HG03039 (cell line): ENCODE data around the gene CEP55.
A peak's percentile ranks its signal among the peaks of the same experiment; 100 is the strongest.

Experiments used
- ATAC-seq: cut with Tn5 transposase; IDR thresholded peaks from one replicate; pipeline ENCODE4 v1.9.1; 2021; ENCODE audit warnings: mild to moderate bottlenecking, moderate library complexity; ENCODE audit not compliant: unreplicated experiment

The CEP55 gene

DNA sequence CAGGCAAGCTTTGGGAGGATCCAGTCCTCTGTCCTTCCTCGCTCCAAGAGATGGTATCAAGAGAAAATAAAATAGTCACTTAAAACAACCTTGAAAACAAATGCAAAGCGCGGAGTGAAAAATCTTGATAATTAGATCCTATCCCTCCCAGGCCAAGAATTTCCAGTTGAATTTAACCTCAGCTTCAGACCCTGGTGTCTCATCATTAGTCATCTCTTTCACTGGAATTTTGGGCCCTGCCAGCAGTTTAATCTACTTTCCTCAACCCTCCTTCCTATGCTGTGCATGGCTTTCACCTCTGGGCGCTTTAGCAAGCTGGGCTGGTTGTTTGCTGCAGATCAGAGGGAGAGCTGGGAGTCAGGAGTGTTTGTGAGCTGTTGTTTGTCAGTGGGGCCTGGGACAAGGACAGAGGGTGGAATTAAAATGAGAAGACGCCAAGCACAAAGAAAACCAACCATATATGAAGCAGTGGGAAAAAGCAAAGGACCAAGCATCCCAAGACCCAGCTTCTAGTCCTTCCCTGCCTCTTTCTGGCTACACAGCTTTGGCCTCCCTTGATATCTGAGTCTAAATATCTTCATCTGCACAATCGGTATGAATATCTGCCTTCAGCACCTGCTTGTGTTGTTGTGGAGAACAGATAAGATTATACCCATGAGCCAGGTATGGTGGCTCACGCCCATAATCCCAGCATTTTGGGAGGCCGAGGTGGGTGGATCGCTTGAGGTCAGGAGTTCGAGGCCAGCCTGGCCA, 27.8 kb upstream of the CEP55 start:
- ATAC-seq = no peak

DNA sequence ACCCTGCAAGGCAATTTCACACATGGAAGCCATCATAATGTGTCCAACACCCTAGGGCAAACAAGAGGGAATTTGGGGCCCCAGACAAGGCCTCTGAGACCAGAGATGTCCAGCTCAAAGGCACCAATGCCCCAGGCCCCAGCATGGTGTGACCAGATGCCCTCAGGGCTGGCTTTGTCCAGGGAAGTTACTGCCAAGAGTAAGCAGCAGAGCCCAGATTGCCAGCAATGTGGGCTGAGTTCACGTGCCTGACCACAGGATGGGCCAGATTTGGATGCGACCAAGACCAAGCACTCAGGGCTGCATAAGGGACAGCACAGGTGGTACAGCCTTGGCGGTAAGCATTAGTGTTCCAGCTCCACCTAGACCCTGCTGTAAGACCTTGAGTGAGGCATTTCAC, 27.0 kb upstream of the CEP55 start:
- no peak for ATAC-seq

DNA sequence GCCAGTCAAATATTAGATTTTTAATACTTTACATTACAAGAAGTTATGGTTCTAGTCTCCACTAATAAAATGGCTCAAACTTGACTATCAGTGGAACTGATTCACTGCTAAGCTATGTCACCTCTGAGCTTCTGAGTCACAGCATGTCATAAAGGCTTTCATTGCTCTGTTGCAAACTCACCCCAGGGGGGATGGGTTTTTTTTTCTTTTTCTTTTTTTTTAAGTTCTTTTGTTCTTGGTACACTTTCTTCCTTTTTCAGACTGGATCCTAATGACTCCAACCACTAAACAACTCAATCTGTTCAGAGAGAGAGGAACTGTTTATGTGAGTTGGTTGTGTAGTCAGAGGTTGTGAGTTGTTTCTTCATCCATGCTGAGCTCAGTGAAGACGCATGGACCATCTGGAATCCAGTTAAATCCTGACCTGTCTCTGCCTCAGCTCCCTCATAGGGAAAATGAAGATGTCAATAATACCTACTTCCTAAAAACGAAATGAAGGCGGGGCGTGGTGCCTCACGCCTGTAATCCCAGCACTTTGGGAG, 25.2 kb upstream of the CEP55 start:
- no peak for ATAC-seq

DNA sequence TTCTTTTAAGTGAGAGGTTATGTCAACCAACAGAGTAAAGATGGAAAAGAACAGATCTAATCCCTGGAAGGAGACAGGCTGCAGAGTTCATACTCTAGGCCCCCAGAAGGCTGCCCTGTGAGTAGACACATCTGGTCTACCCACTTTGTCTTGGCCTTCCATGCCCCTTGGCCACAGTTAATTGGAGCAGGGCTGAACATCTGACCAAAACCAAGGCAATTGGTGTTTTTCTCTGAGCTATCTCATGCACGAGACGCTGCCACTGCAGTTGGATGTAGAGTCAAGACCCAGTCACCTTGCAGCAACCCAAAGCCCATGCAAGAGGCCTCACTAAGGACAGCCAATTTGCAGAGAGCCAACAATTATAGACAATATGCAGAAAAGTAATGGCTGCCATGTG, 23.3 kb upstream of the CEP55 start:
- ATAC-seq = no peak

DNA sequence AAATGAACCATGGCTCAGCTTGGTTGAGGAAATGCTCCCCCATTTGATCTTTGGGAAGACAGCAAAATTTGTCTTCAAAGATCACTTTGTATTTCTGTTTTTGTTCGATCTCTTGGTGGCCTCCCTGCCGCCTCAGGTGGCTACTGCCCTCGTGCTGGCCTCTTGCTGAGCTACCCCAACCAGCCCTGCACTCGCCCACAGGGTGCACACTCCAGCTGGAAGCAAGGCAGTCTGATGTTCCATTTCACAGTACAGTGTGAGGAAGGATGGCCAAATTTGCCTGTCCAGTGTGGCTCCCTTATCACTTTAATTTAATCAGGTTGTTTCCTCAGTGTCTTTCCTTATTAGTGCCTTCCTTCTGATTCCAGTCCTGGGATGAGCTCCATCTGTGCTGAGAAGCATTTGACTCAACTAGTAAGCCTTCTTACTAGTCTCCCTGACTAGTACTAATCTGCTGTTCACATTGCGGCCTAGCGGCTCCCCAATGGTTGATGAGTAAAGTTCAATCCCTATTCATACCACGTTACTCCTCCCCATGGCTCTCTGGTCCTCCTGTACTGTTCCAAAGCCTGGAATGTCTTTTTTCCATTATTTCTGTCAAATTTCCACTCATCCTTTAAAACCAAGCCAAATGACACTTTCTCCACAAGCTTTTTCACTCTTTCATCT, 22.5 kb upstream of the CEP55 start:
- no peak for ATAC-seq

DNA sequence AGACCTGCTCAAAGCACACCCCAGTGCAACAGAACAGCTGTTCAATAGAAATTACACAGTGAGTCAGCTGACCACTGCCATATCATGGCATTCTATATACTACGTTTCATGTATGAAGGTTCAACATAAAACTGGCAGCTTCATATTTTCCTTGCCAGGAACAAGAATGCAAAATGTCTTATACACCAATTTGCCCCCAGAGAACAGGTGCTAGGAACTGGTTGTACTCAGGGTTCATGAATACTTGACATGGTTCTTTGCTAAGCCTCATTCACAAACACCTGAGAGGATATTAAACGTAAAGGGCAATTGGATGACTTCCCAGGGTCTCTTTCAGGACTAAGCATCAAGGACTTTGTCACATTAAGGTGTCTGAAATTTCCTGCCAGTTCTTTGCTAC, 21.2 kb upstream of the CEP55 start:
- no peak for ATAC-seq

DNA sequence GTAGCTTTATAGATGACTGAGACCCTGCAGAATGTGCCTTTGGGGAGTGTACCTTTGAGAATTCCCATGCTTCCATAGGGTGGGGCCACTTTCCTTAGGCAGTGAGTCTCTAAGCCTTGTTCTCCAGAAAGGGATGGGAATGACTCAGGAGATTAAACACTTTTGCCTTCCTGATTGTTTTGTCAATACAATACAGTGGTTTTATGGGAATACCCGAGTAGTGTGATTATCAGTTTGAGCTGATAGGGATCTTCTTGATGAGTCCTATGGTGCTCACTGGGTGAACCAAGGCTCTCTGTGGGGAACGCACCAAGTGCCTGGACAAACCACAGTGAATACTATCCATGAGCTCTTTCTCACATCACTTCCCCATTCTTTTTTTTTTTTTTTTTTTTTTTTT, 20.5 kb upstream of the CEP55 start:
- ATAC-seq = no peak

DNA sequence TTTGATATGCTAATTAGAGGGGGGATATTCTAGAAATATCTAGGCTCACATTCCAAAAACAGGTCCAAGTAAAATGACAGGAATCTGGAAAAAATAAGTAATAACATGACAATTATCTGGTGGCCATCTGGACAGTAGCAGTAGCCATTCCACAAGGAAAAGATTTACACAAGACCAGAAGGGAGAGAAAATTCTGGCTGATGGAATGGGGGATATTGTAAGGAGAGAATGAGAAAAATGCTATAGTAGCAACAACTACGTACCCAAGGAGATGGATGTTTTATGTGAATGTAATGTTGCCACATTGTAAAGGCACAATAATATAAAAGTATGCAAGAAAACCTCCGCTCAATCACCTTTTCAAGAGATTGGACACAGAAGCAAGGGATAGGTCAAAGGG, 19.7 kb upstream of the CEP55 start:
- no peak for ATAC-seq

DNA sequence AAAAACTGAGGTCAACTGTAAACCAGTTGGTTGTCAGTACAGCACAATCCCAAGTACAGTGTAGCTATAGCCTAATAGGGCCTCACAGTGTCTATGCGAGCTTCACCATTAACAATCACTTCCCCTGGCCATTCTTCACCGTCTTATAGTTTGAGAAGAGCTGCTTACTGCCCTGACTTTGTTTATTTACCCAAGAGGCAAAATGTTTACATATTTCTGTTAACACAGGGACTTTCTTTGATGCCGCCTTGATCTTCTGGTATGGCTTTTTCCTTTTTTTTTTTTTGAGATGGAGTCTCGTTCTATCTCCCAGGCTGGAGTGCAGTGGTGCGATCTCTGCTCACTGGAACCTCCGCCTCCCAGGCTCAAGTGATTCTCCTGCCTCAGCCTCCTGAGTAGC, 17.5 kb upstream of the CEP55 start:
- no peak for ATAC-seq

DNA sequence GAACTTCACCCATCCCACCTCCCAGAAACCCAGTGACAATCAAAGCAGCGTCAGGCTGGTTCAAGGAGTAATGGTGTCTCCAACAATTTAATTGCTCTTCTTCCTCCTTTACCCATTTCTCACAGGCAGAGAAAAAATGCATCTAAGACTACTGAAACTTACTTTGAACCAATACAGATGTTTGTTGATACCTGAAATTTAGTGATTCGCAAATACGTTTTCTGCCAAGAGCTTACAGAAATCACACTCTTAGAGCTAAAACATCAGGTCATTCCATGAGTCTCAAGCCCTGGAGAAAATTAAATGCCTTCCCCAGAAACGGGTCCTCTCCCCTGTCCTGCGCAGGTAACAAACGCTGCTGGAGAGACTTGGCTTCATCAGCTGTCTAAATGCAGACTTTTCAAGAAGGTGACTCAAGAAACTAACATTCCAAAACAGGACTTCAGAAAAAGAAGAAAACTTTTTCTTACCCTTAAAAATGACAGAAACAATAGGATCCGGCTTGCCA, 14.7 kb upstream of the CEP55 start:
- no peak for ATAC-seq

DNA sequence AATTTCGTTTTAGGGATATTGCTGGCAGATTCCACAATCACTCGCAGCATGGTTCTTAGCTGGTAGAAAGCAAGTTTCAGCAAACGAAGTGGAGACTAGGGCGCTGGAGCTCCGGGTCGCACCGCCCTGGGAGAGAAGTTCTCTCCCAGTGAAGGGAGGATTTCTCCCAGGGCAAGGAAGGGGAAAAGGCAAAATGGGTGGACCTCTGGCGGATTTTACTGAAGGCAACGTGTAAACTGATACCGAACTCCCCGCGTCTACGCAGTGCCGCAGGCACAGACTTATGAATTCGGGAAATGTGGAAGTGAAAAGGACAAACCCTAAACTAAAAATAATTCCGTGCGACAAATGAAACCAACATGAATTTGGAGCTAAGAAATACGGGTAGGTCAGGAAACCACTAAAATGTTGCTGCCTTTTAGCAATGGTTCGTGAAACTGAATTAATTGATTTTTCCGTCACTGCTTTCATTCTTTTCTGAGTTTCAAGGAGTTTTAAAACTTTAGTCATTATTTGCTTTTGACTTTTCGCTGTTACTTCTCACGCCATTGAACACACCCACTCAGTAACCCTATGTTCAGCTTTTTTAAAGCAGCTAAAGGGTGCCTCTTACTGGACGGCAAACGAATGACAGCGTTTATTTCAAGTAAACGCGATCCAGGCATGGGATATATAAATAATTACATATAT, 14.1 kb upstream of the CEP55 start, which contains the start of gene MYOF:
TSS of gene MYOF (minus strand) at position 190 of the 690 bp plus-strand sequence. CDS start at position 50, 140 bp downstream.
- ATAC-seq = peak; percentile 56

DNA sequence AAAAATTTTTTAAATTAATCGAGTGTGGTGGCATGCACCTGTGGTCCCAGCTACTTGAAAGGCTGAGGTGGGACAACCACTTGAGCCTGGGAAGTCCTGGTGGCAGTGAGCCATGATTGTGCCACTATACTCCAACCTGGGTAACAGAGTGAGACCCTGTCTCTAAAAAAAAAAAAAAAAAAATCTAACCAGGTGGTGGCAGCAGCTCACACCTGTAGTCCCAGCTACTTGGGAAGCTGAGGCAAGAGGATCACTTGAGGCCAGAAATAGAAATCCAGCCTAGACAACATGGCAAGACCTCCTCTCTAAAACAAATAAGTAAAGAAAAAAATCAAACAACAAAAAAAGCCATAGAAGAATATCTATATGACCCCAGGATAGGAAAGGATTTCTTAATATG, 10.7 kb upstream of the CEP55 start:
- ATAC-seq = no peak

DNA sequence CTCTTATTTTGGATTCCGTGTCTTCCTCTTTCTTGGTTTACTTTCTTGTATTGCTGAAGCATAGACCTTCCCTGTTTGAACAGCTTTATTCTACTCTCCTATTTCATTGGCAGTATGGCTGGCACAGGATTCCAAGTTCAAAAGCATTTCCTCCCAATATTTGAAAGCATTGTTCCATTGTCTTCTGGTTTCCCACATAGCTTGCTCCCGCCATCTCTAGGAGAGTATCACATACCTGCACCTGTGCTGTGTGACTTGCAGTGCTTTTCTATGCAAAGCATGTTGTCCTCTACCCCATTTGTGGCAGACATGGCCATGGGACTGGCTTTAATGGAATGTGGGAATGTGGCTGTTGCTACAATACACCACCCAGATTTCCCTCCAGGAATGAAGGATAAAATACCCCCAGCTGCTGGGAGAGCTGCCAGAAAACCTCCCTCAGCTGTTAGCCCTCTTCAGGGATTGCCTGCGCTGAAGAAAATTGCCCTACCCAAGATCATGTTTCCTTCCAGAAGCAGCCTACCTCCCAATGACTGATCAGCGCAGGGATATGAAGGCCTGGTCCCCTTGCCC, 7.4 kb upstream of the CEP55 start:
- no peak for ATAC-seq

DNA sequence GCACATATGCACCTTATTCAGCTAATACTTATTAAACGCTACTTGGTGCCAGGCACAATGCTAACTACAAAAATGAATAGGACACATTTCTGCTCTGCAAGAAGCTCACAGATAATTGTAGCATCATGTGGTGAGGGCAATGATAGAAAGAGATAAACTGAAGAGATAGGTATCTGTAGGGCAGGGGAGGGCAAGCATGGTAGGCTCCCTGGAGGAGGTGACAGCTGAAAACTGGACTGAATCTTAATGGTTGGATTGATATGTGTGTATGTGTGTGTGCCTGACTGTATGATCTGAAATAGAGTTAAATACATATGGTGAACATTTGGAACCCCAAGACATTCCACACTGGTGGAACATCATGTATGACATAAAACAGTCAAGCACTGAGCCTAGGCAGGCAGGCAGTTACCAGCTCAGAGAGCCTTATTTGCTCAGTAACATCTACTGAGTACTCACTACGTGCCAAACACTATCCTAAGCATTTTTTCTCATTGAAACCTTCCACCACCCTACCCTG, 4.8 kb upstream of the CEP55 start:
- ATAC-seq = no peak

DNA sequence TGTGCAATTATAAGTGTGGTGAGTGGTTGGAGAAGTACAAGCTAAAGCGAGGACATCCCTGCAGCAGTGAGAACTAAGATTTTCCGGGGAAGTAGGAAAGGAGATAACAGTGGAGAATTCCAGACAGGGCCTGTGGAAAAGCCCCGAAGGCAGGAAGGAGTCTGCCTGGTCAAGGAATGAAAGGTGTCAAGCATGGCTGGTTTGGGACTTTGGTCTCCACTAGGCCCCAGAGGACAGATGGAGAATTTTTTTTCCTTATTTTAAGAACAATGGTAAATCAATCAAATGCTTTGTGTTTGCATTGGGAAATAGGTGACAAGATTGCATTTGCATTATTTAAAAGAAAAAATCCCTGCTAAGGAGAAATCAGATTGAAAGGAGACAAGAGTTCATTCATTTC, 3.2 kb upstream of the CEP55 start:
- no peak for ATAC-seq

DNA sequence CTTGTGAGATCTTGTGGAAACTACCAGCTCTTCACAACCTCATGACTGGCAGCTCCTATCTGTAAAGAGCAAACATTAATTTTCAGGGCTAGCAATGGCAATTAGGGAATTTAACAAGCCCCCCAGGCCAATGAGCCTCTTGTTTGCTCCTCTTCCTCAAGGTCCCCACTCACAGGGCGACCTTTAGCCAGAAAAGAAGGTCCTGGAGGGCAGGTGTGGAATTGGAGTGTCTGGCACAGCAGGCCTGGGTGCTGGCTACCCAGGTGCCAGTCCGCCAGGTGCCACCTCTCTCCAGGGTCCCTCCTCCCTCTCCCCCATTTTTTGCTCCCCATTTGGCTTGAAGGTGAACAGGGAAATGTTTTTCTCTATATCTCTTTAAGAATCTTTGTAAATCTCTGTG, 1.9 kb upstream of the CEP55 start:
- ATAC-seq = no peak

DNA sequence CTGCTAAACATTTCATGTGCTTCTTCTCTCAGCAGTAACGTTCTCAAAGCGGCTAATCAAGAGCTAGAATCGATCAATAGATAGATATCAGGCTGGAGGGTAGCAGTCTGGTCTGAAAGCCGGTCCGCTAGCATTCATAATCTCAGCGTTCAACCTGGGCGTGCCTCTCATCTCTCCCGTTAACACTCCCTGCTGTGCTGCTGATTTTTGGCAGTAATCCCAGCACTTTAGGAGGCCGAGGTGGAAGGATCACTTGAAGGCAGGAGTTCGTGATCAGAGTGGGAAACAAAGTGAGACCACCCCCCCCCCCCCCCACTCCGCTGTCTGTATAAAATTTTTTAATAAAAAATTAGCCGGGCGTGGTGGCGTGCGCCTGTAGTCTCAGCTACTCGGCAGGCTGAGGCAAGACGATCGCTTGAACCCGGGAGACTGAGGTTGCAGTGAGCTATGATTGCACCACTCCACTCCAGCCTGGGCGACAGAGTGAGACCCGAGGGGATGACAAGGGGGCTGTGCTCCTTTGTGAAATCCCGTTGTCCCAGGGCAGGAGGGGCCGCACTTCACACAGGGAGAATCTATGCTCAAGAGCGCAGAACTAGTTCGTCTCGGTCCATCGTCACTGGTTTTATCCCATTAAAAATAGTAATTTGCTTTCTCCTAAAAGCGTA, 624 bp upstream of the CEP55 start:
- peak; percentile 6 for ATAC-seq

DNA sequence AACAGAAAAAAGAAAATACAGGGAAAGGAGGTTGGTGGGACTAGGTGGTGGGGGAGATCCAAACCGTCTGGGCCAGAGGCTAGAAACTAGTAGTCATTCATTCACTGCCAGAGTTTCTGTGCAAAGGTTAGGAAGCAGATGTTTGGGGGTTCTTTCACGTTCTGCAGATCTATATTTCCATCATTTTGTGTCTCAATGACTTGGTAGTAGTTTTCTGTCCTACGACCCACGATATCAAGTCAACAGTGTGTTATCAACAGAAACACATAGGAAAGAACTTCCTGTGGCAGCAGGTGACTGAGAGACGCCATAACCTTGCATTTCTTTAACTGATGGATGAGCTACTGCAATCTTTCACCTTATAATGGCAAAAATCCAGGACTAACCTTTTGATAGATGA, 1.8 kb downstream of the CEP55 start:
- ATAC-seq = no peak

DNA sequence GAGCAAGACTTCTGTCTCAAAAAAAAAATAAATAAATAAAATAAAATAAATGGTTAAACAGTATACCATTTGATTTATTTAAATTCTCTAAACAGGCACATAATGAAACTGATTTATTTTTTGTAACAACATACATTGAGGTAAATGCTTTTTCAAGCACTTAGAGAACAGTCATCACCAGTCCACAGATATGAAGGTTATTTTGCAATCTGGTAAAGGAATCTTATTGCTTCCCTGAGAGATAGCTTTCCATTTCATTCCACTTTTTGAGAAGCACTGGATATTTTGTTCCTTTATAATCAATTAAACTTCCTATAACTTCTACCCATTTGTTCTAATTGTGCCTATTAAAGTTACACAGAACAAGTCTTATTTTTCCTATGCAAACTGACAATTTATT, 5.2 kb downstream of the CEP55 start:
- no peak for ATAC-seq

DNA sequence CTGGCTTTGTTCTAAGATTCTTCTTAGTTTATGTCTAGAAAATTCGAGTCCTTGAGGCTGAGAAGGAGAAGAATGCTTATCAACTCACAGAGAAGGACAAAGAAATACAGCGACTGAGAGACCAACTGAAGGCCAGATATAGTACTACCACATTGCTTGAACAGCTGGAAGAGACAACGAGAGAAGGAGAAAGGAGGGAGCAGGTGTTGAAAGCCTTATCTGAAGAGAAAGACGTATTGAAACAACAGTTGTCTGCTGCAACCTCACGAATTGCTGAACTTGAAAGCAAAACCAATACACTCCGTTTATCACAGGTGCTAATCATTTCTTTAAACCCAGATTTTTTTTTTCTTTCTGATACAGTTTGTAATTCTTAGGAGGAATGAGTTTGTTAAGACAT, 6.7 kb downstream of the CEP55 start:
- ATAC-seq = no peak
